ENCODE data around the gene SEMA6C.

- no peak for TF ChIP-seq CTCF (IDR thresholded peaks at IDR 0.05; ENCODE audit: low read depth, low read length)
- TF ChIP-seq EZH2phosphoT487 (IDR thresholded peaks at IDR 0.05; ENCODE audit: low read depth), result no peak
Measured at GRCh38 chr1:151131701-151132334, 14.6 kb downstream of the SEMA6C start.

Measured in OCI-LY3 (cell line).